Endothelial cell of umbilical vein (primary cell): ENCODE measurements around the gene SRGN. TPM values are rescaled to one million over a fixed set of nuclear protein-coding genes. Genes with fewer than 3 reads are reported as not detected.

ENCODE experiments used
- BruUV-seq: library from RNA; stranded (reverse); fragments of 400-500 nt; replicated peaks from 2 replicates; lab custom pipeline; 2021; lab: Mats Ljungman, UMichigan
- CTCF ChIA-PET: fragments of 300-600, 350-600 bp; sonication (Branson Sonifier 250); formaldehyde crosslinking; loops from one replicate; lab custom pipeline; 2021; ENCODE audit warnings: antibody characterized with exemption, inconsistent platforms; lab: Charles Lee
- POLR2A ChIA-PET: fragments of 300-600, 350-600 bp; sonication (Branson Sonifier 250); formaldehyde crosslinking; loops from one replicate; lab custom pipeline; 2021; ENCODE audit warnings: antibody characterized with exemption, inconsistent platforms; lab: Charles Lee
- DNase-seq: peaks from one replicate; pipeline ENCODE4 v3.0.0-alpha.2; 2011; ENCODE audit warnings: low read depth, low spot score
- FAIRE-seq: peaks from 2 replicates; lab custom pipeline; 2011; peaks lifted over from hg19 to GRCh38; lab: Jason Lieb, UNC
- H2AFZ ChIP-seq: 2 replicates; pipeline ENCODE4 v1.6.0; 2012; ENCODE audit warnings: low read depth, low read length, control low read depth, inconsistent platforms
- H3K27ac ChIP-seq: 2 replicates; pipeline ENCODE4 v1.5.1; 2011; ENCODE audit warnings: low read depth, mild to moderate bottlenecking, control low read depth, low read length, moderate library complexity; ENCODE audit not compliant: insufficient read depth
- H3K27me3 ChIP-seq, 2 experiments: 2 replicates each; pipeline versions ENCODE4 v1.6.0 to v1.6.1; 2011; ENCODE audit warnings: low read length in 2 of 2, mixed read lengths in 1 of 2; ENCODE audit not compliant: control insufficient read depth in 2 of 2, insufficient read depth in 2 of 2
- H3K36me3 ChIP-seq, 2 experiments: 2 replicates in 1 of 2; 3 replicates in 1 of 2; pipeline ENCODE4 v1.5.1; 2011; ENCODE audit warnings: low read length in 2 of 2, mild to moderate bottlenecking in 1 of 2, moderate library complexity in 1 of 2; ENCODE audit not compliant: control insufficient read depth in 2 of 2, insufficient read depth in 2 of 2; ENCODE audit errors: extremely low read depth in 1 of 2
- H3K4me1 ChIP-seq: 3 replicates; pipeline ENCODE4 v1.5.1; 2011; ENCODE audit warnings: mild to moderate bottlenecking, low read length; ENCODE audit not compliant: control insufficient read depth, insufficient read depth; ENCODE audit errors: extremely low read depth
- H3K4me2 ChIP-seq: 2 replicates; pipeline ENCODE4 v1.6.1; 2011; ENCODE audit warnings: low read length, control low read depth, mixed read lengths; ENCODE audit not compliant: insufficient read depth
- H3K4me3 ChIP-seq, 3 experiments: fragments of 200-600 bp in 1 of 3; sonication (generic), shearing (Covaris generic) in 1 of 3; replicated peaks in 1 of 3; 2 replicates each; pipeline ENCODE4 v1.5.1; 2011 to 2016; ENCODE audit warnings: control low read depth in 3 of 3, low read length in 3 of 3, mild to moderate bottlenecking in 2 of 3, inconsistent platforms in 1 of 3, low read depth in 1 of 3, moderate library complexity in 1 of 3; ENCODE audit not compliant: insufficient read depth in 1 of 3
- H3K79me2 ChIP-seq: 2 replicates; pipeline ENCODE4 v1.6.0; 2012; ENCODE audit warnings: low read length, inconsistent platforms; ENCODE audit not compliant: control insufficient read depth, insufficient read depth
- H3K9ac ChIP-seq: replicated peaks from 2 replicates; pipeline ENCODE3; 2011; ENCODE audit warnings: low read length, control low read depth; ENCODE audit not compliant: insufficient read depth; ENCODE audit errors: extremely low read depth
- H3K9me1 ChIP-seq: replicated peaks from 3 replicates; pipeline ENCODE4 v1.6.0; 2011; ENCODE audit warnings: mild to moderate bottlenecking, low read length; ENCODE audit not compliant: control insufficient read depth, insufficient read depth; ENCODE audit errors: extremely low read depth
- H3K9me3 ChIP-seq: replicated peaks from 2 replicates; pipeline ENCODE4 v1.5.1; 2012; ENCODE audit warnings: low read length, inconsistent platforms; ENCODE audit not compliant: control insufficient read depth, insufficient read depth
- H4K20me1 ChIP-seq: replicated peaks from 2 replicates; pipeline ENCODE3; 2011; ENCODE audit warnings: mild to moderate bottlenecking, low read length; ENCODE audit not compliant: control insufficient read depth, insufficient read depth; ENCODE audit errors: extremely low read depth
- EZH2 ChIP-seq: IDR thresholded peaks from 2 replicates; pipeline ENCODE4 v1.6.1; 2012; ENCODE audit warnings: borderline replicate concordance, low read depth, mild to moderate bottlenecking, moderate library complexity, low read length, inconsistent platforms; ENCODE audit not compliant: severe bottlenecking
- FOS ChIP-seq: IDR thresholded peaks from 2 replicates; pipeline ENCODE4 v1.6.1; 2011; ENCODE audit warnings: mild to moderate bottlenecking, low read length, moderate library complexity, borderline replicate concordance; ENCODE audit not compliant: insufficient read depth
- POLR2AphosphoS5 ChIP-seq: IDR thresholded peaks from 2 replicates; pipeline ENCODE4 v1.6.1; 2012; ENCODE audit warnings: low read depth, mild to moderate bottlenecking, control low read depth, low read length, moderate library complexity; ENCODE audit not compliant: insufficient read depth
- dilution Hi-C: fragments of 300-500 bp; cut with MboI; formaldehyde crosslinking; loops from one replicate; pipeline ENCODE4 v1.15.0; 2019; ENCODE audit warnings: low sequenced_read_pairs; ENCODE audit not compliant: extremely low pct_ligation_motif_present
- intact Hi-C: fragments of 100-400 bp; cut with micrococcal nuclease; formaldehyde crosslinking; loops from one replicate; pipeline ENCODE4 v1.10.0; 2022
- polyA plus RNA-seq, 4 experiments: library from polyadenylated mRNA; depleted of rRNA in 3 of 4; stranded (reverse) in 3 of 4; unstranded in 1 of 4; fragments of >200 nt; gene quantifications; 2 replicates each; pipeline versions ENCODE4 v1.2.1 to v1.2.3, GENCODE V29; 2011 to 2012; ENCODE audit warnings: missing spikeins in 1 of 4
- total RNA-seq: library from RNA; stranded (reverse); gene quantifications from 2 replicates; pipeline ENCODE4 v1.2.3, GENCODE V29; 2021
- TF ChIP-seq, protein P1 (sequence below), 2 donors: IDR thresholded peaks; 1 replicate in 1 of 2; 2 replicates in 1 of 2; pipeline ENCODE4 v1.5.1; 2011; ENCODE audit warnings: low read length in 2 of 2, mild to moderate bottlenecking in 2 of 2, moderate library complexity in 2 of 2, control low read depth in 1 of 2, inconsistent platforms in 1 of 2, low read depth in 1 of 2; ENCODE audit not compliant: insufficient read depth in 1 of 2; ENCODE audit errors: extremely low read depth in 1 of 2

SRGN gene
- total and polyA plus RNA-seq, 2 donors (not counting 3 experiments of a cell fraction or from before 2014, with no cell fraction given), result 384 to 450 TPM

DNA sequence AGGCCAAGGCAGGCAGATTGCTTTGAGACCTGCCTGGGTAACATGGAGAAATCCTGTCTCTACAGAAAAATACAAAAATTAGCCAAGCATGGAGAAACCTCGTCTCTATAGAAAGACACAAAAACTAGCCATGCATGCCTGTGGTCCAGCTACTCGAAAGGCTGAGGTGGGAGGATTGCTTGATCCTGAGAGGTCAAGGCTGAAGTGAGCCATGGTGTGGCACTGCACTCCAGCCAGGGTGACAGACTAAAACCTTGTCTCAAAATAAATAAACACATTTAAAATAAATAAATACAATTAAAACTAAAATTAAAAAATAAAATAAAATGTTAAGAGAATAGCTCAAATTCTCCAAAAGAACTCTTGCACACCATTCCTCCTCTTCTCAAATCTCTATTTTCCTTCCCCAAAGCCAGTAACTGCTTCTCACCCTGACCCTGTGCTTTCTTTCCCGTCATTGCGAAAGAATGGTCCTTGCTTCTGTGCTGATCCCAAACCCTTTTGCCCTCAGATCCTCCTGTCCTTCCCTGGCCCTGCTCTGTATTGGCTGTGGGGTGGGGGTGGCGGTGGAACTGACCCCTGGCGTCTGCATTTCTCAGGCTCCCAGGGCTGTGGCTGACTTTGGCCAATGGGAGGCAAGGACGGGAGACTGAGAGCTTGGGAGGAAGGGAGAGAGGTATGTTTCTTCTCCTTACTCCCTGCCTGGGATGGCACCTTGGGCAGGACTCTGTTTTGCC lies 12.4 kb downstream of the SRGN start:
- FAIRE-seq (no peak), DNase-seq (no peak)
- H4K20me1 ChIP-seq, result no peaks in the 10 kb centered on the region
- ChIA-PET POLR2A (interaction anchor here (0.7 kb wide), 1 partner anchor 24 kb away, joined by 3 read pairs; no protein-coding TSS in a partner anchor), CTCF (interaction anchor here (1.5 to 3.6 kb wide), 4 partner anchors 8 to 95 kb away, joined by 3 to 33 read pairs (median 6); partner anchors contain the start of gene VPS26A)
- no peak overlapping the region for H3K27ac ChIP-seq
- H3K4me1 ChIP-seq, result peaks cover 17% of the 10 kb centered on the region
- H2AFZ ChIP-seq, result no peak overlapping the region
- no peaks in the 10 kb centered on the region for H3K9me3 ChIP-seq
- no peak overlapping the region for H3K9ac ChIP-seq
- H3K9me1 ChIP-seq, result no peaks in the 10 kb centered on the region
- peaks cover 11 to 16% of the 10 kb centered on the region in 2 experiments for H3K36me3 ChIP-seq
- no peak overlapping the region for H3K4me3 ChIP-seq
- TF ChIP-seq FOS (no peak), POLR2AphosphoS5 (peak; percentile 37), EZH2 (no peak)
- TF ChIP-seq, protein P1, sequence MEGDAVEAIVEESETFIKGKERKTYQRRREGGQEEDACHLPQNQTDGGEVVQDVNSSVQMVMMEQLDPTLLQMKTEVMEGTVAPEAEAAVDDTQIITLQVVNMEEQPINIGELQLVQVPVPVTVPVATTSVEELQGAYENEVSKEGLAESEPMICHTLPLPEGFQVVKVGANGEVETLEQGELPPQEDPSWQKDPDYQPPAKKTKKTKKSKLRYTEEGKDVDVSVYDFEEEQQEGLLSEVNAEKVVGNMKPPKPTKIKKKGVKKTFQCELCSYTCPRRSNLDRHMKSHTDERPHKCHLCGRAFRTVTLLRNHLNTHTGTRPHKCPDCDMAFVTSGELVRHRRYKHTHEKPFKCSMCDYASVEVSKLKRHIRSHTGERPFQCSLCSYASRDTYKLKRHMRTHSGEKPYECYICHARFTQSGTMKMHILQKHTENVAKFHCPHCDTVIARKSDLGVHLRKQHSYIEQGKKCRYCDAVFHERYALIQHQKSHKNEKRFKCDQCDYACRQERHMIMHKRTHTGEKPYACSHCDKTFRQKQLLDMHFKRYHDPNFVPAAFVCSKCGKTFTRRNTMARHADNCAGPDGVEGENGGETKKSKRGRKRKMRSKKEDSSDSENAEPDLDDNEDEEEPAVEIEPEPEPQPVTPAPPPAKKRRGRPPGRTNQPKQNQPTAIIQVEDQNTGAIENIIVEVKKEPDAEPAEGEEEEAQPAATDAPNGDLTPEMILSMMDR (IDR thresholded peaks at IDR 0.05; ENCODE audit: extremely low read depth in 1 of 2, insufficient read depth in 1 of 2, low read depth in 1 of 2, low read length in 2 of 2), result no peak
- peaks cover 74% of the 10 kb centered on the region for H3K79me2 ChIP-seq
- no TSS peak for BruUV-seq
- no peaks in the 10 kb centered on the region for H3K27me3 ChIP-seq
- H3K4me2 ChIP-seq, result no peak overlapping the region
- intact Hi-C loops, result loop anchor here (2.0 kb wide), 1 partner anchor 22 kb away; no protein-coding TSS in a partner anchor
- dilution Hi-C loops, result no loop called here
